SK-N-SH (cell line): ENCODE results near the gene MCUB. TPM values are rescaled to one million over a fixed set of nuclear protein-coding genes. Genes with fewer than 3 reads are reported as not detected.

ENCODE experiments used
- CTCF ChIA-PET: fragments of 300-600, 350-600 bp; formaldehyde crosslinking; extraction: SDS; loops from one replicate; lab custom pipeline; 2021; lab: Yijun Ruan, JAX
- POLR2A ChIA-PET: fragments of 350-600 bp; sonication (Branson Sonifier 250); formaldehyde crosslinking; extraction: SDS; loops from one replicate; lab custom pipeline; 2020; ENCODE audit warnings: antibody characterized with exemption, inconsistent platforms; lab: Yijun Ruan, JAX
- DNase-seq: peaks from one replicate; pipeline ENCODE4 v3.0.0; 2012
- H2AFZ ChIP-seq: fragments of 200-600 bp; sonication (generic); 2 replicates; pipeline ENCODE4 v1.8.1; 2016; ENCODE audit warnings: antibody characterized with exemption, mild to moderate bottlenecking, low read depth
- H3F3A ChIP-seq: fragments of 200-600 bp; sonication (generic); replicated peaks from 2 replicates; pipeline ENCODE3; 2016; ENCODE audit warnings: antibody characterized with exemption, mild to moderate bottlenecking; ENCODE audit not compliant: insufficient read depth
- H3K27ac ChIP-seq, 2 experiments: fragments of 200-500 bp in 1 of 2; fragments of 200-600 bp in 1 of 2; sonication (Bioruptor generic) in 1 of 2; sonication (generic), shearing (Covaris generic) in 1 of 2; 2 replicates each; pipeline versions ENCODE4 v1.5.1 to v1.6.1; 2014 to 2016; ENCODE audit warnings: low read depth in 2 of 2, inconsistent platforms in 1 of 2, low read length in 1 of 2, mild to moderate bottlenecking in 1 of 2, mixed read lengths in 1 of 2
- H3K27me3 ChIP-seq: fragments of 200-600 bp; sonication (generic), shearing (Covaris generic); 2 replicates; pipeline ENCODE4 v1.6.1; 2016; ENCODE audit warnings: mixed run types; ENCODE audit not compliant: insufficient read depth
- H3K36me3 ChIP-seq, 2 experiments: fragments of 200-500 bp in 1 of 2; fragments of 200-600 bp in 1 of 2; sonication (Bioruptor generic) in 1 of 2; sonication (generic) in 1 of 2; replicated peaks in 1 of 2; 2 replicates each; pipeline versions ENCODE3 to v1.5.1; 2014 to 2016; ENCODE audit warnings: low read length in 1 of 2, mild to moderate bottlenecking in 1 of 2; ENCODE audit not compliant: insufficient read depth in 2 of 2, control insufficient read depth in 1 of 2
- H3K4me1 ChIP-seq, 2 experiments: fragments of 200-500 bp in 1 of 2; fragments of 200-600 bp in 1 of 2; sonication (Bioruptor generic) in 1 of 2; sonication (generic), shearing (Covaris generic) in 1 of 2; 2 replicates each; pipeline versions ENCODE4 v1.5.1 to v1.6.1; 2014 to 2016; ENCODE audit warnings: low read depth in 1 of 2, low read length in 1 of 2, mixed run types in 1 of 2; ENCODE audit not compliant: insufficient read depth in 2 of 2, control insufficient read depth in 1 of 2
- H3K4me2 ChIP-seq: fragments of 200-600 bp; sonication (generic), shearing (Covaris generic); 2 replicates; pipeline ENCODE4 v1.6.1; 2017; ENCODE audit warnings: mixed run types
- H3K4me3 ChIP-seq, 2 experiments: fragments of 200-500 bp in 1 of 2; fragments of 200-600 bp in 1 of 2; sonication (Bioruptor generic) in 1 of 2; sonication (generic), shearing (Covaris generic) in 1 of 2; 2 replicates each; pipeline versions ENCODE4 v1.5.1 to v1.8.1; 2014 to 2016; ENCODE audit warnings: low read depth in 2 of 2, inconsistent platforms in 1 of 2, low read length in 1 of 2, mild to moderate bottlenecking in 1 of 2, mixed read lengths in 1 of 2, moderate library complexity in 1 of 2
- H3K79me2 ChIP-seq: fragments of 200-600 bp; sonication (generic); 2 replicates; pipeline ENCODE4 v1.8.1; 2017; ENCODE audit warnings: mild to moderate bottlenecking; ENCODE audit not compliant: insufficient read depth
- H3K9ac ChIP-seq: fragments of 200-600 bp; sonication (generic); 2 replicates; pipeline ENCODE4 v1.6.1; 2017; ENCODE audit warnings: mixed run types
- H3K9me2 ChIP-seq: fragments of 200-600 bp; sonication (generic); 2 replicates; pipeline ENCODE4 v1.6.1; 2017; ENCODE audit warnings: mixed run types
- H3K9me3 ChIP-seq: fragments of 200-600 bp; sonication (generic); 2 replicates; pipeline ENCODE4 v1.6.1; 2017; ENCODE audit warnings: mixed run types, mild to moderate bottlenecking, moderate library complexity
- H4K20me1 ChIP-seq: fragments of 200-600 bp; sonication (generic); 2 replicates; pipeline ENCODE4 v1.6.1; 2017; ENCODE audit warnings: mild to moderate bottlenecking, mixed run types; ENCODE audit not compliant: insufficient read depth
- CHD2 ChIP-seq: fragments of 150-350 bp; IDR thresholded peaks from 2 replicates; pipeline ENCODE4 v1.6.1; 2018; ENCODE audit warnings: low read length; ENCODE audit not compliant: partially characterized antibody
- CTCF ChIP-seq: fragments of 200-600 bp; sonication (generic); IDR thresholded peaks from 2 replicates; pipeline ENCODE4 v1.6.1; 2017; ENCODE audit warnings: antibody characterized with exemption, mild to moderate bottlenecking, moderate library complexity
- ELF1 ChIP-seq: IDR thresholded peaks from 2 replicates; pipeline ENCODE4 v1.4.0; 2012
- EP300 ChIP-seq, 2 experiments: IDR thresholded peaks; 2 replicates each; pipeline versions ENCODE4 v1.4.0 to v1.6.1; 2012; ENCODE audit warnings: borderline replicate concordance in 1 of 2, low read depth in 1 of 2, low read length in 1 of 2
- FOXJ3 ChIP-seq: sonication (generic); formaldehyde crosslinking; IDR thresholded peaks from 2 replicates; pipeline ENCODE4 v1.5.1; 2020; ENCODE audit warnings: mild to moderate bottlenecking, missing genetic modification reagents
- MXI1 ChIP-seq: IDR thresholded peaks from 2 replicates; pipeline ENCODE4 v1.6.1; 2012; ENCODE audit warnings: mild to moderate bottlenecking, low read depth, low read length, improper control_type of control experiment
- NFIC ChIP-seq: IDR thresholded peaks from 2 replicates; pipeline ENCODE4 v1.4.0; 2012; ENCODE audit warnings: borderline replicate concordance
- NRF1 ChIP-seq: IDR thresholded peaks from 2 replicates; pipeline ENCODE4 v1.6.1; 2012; ENCODE audit warnings: low read depth, mild to moderate bottlenecking, low read length
- PBX3 ChIP-seq: IDR thresholded peaks from 2 replicates; pipeline ENCODE4; 2012
- RCOR1 ChIP-seq: fragments of 150-350 bp; IDR thresholded peaks from 2 replicates; pipeline ENCODE4 v1.6.1; 2017; ENCODE audit warnings: antibody characterized with exemption, low read length
- RFX5 ChIP-seq: IDR thresholded peaks from 2 replicates; pipeline ENCODE4 v1.6.1; 2012; ENCODE audit warnings: mild to moderate bottlenecking, improper control_type of control experiment, low read length
- RXRA ChIP-seq: IDR thresholded peaks from 2 replicates; pipeline ENCODE4 v1.4.0; 2012; ENCODE audit warnings: low read depth, mild to moderate bottlenecking, borderline replicate concordance
- SIN3A ChIP-seq: IDR thresholded peaks from 2 replicates; pipeline ENCODE4 v1.6.1; 2012; ENCODE audit warnings: low read depth, mild to moderate bottlenecking, low read length, moderate library complexity, borderline replicate concordance
- SMC3 ChIP-seq: IDR thresholded peaks from 2 replicates; pipeline ENCODE4 v1.6.1; 2012; ENCODE audit warnings: low read depth, low read length, improper control_type of control experiment
- TAF1 ChIP-seq: IDR thresholded peaks from 2 replicates; pipeline ENCODE4 v1.6.1; 2012; ENCODE audit warnings: low read depth, mild to moderate bottlenecking, low read length, moderate library complexity, borderline replicate concordance
- TEAD4 ChIP-seq: IDR thresholded peaks from 2 replicates; pipeline ENCODE4 v1.4.0; 2012; ENCODE audit warnings: mild to moderate bottlenecking, borderline replicate concordance; ENCODE audit not compliant: insufficient read depth
- WGBS: methylation state at CpG from one replicate; pipeline ENCODE4 v1.1.6; 2017; ENCODE audit warnings: low lambda C conversion rate; 5-methylcytosine and 5-hydroxymethylcytosine counted together
- polyA plus RNA-seq, 3 experiments: library from polyadenylated mRNA; depleted of rRNA; stranded (reverse); fragments of >200 nt; gene quantifications; 2 replicates each; pipeline ENCODE4 v1.2.3, GENCODE V29; 2012
- TF ChIP-seq, protein P1 (sequence below): IDR thresholded peaks from 2 replicates; pipeline ENCODE4 v1.4.0; 2012; ENCODE audit warnings: low read depth, borderline replicate concordance
- TF ChIP-seq, protein P2 (sequence below): IDR thresholded peaks from 2 replicates; pipeline ENCODE4 v1.4.0; 2012; ENCODE audit warnings: low read depth

Gene MCUB
- polyA plus RNA-seq, 1 of the 3 experiments (the other 2 are of a cell fraction): 39.3 TPM

- TF ChIP-seq CTCF (no peak), RCOR1 (no peak), EP300 (IDR thresholded peaks at IDR 0.05; ENCODE audit: borderline replicate concordance in 1 of 2, low read depth in 1 of 2, low read length in 1 of 2) (no peak), NFIC (no peak), SMC3 (no peak)
Observed at GRCh38 chr4:109690690-109691410, 130.8 kb downstream of the MCUB start (continued).

DNA sequence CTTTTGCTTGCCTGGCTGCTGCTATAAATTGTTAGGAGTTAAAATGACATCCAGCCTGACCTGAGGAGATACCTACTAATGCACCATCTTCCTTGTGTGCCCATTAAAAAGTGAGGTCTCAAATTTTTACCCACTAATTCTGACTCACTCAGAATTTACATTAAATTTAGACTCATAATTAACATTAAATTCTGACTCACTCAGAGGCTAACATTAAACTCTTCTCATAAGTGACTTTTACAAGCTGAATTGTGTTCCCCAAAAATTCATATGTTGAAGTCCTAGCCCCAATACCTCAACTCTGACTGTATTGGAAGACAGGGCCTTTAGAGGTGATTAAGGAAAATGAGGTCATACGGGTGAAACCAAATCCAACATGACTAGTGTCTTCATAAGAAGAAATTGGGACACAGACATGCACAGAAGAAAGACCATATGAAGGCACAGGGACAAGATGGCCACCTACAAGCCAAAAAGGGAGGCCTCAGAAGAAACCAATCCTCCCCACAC lies 131.4 kb downstream of the MCUB start:
- TF ChIP-seq MXI1 (no peak), SIN3A (no peak), RFX5 (no peak), EP300 (IDR thresholded peaks at IDR 0.05; ENCODE audit: borderline replicate concordance in 1 of 2, low read depth in 1 of 2, low read length in 1 of 2) (no peak), PBX3 (no peak), NRF1 (no peak), CHD2 (no peak), FOXJ3 (no peak), RCOR1 (no peak), ELF1 (no peak), TAF1 (no peak), TEAD4 (no peak), SMC3 (no peak), RXRA (no peak)
- TF ChIP-seq, protein P1, sequence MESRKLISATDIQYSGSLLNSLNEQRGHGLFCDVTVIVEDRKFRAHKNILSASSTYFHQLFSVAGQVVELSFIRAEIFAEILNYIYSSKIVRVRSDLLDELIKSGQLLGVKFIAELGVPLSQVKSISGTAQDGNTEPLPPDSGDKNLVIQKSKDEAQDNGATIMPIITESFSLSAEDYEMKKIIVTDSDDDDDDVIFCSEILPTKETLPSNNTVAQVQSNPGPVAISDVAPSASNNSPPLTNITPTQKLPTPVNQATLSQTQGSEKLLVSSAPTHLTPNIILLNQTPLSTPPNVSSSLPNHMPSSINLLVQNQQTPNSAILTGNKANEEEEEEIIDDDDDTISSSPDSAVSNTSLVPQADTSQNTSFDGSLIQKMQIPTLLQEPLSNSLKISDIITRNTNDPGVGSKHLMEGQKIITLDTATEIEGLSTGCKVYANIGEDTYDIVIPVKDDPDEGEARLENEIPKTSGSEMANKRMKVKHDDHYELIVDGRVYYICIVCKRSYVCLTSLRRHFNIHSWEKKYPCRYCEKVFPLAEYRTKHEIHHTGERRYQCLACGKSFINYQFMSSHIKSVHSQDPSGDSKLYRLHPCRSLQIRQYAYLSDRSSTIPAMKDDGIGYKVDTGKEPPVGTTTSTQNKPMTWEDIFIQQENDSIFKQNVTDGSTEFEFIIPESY: no peak
- TF ChIP-seq, protein P2, sequence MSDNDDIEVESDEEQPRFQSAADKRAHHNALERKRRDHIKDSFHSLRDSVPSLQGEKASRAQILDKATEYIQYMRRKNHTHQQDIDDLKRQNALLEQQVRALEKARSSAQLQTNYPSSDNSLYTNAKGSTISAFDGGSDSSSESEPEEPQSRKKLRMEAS: no peak
- ChIA-PET CTCF (interaction anchor here (0.7 kb wide), 1 partner anchor 9 kb away, joined by 4 read pairs; no protein-coding TSS in a partner anchor), POLR2A (no interaction called here)
- no peak overlapping the region for H3K27ac ChIP-seq
- no peak overlapping the region for H2AFZ ChIP-seq
- H3K9me3 ChIP-seq: no peaks in the 10 kb centered on the region
- whole genome bisulfite sequencing: 100% methylated on average over 1 of the region's 1 CpG
- H3K4me3 ChIP-seq: no peak overlapping the region
- H4K20me1 ChIP-seq: no peaks in the 10 kb centered on the region
- H3K4me1 ChIP-seq: no peaks in the 10 kb centered on the region
- no peak overlapping the region for H3K4me2 ChIP-seq
- H3K9ac ChIP-seq: no peak overlapping the region
- no peak for DNase-seq
- H3K27me3 ChIP-seq: no peaks in the 10 kb centered on the region
- H3K79me2 ChIP-seq: 0 out of 2 replicates have a peak, but pooled peaks cover 2% of the 10 kb centered on the region
- H3K9me2 ChIP-seq: no peaks in the 10 kb centered on the region
- H3K36me3 ChIP-seq: peaks cover 44 to 73% of the 10 kb centered on the region in 2 experiments
- peaks cover 5% of the 10 kb centered on the region for H3F3A ChIP-seq
